HepG2 (cell line): ENCODE measurements around the gene CIAO3. TPM values are rescaled to one million over a fixed set of nuclear protein-coding genes. Genes with fewer than 3 reads are reported as not detected.

ENCODE experiments used
- ATAC-seq: fragments of 200-7000 bp; cut with Tn5 transposase; 3 replicates; pipeline ENCODE4 v1.9.1; 2020; ENCODE audit warnings: mild to moderate bottlenecking, moderate library complexity
- BruUV-seq: library from RNA; stranded (reverse); fragments of 400-500 nt; replicated peaks from 2 replicates; lab custom pipeline; 2021; lab: Mats Ljungman, UMichigan
- CTCF ChIA-PET: fragments of 300-600 bp; formaldehyde crosslinking; extraction: SDS; loops from one replicate; lab custom pipeline; 2021; ENCODE audit warnings: low total read pairs, inconsistent platforms, low intra/inter-chr PET ratio; lab: Yijun Ruan, JAX
- POLR2A ChIA-PET: fragments of 350-600 bp; sonication (Branson Sonifier 250); formaldehyde crosslinking; loops from one replicate; lab custom pipeline; 2020; ENCODE audit warnings: antibody characterized with exemption, inconsistent platforms; lab: Yijun Ruan, JAX
- DNase-seq: peaks from one replicate; pipeline ENCODE4 v3.0.0-alpha.2; 2015; ENCODE audit warnings: low spot score
- FAIRE-seq: peaks from 3 replicates; lab custom pipeline; 2011; peaks lifted over from hg19 to GRCh38; lab: Jason Lieb, UNC
- H2AFZ ChIP-seq: one replicate; pipeline ENCODE4 v1.6.1; 2011; ENCODE audit warnings: low read length, inconsistent platforms
- H3K27ac ChIP-seq: fragments of 300-600 bp; 3 replicates; pipeline ENCODE4 v1.8.0; 2011; ENCODE audit warnings: mixed run types, mild to moderate bottlenecking, mixed read lengths, low read length, inconsistent platforms; ENCODE audit not compliant: insufficient read depth; ENCODE audit errors: extremely low read length
- H3K27me3 ChIP-seq, 2 experiments: fragments of 200-600 bp in 1 of 2; 2 replicates in 1 of 2; 3 replicates in 1 of 2; pipeline versions ENCODE4 v1.6.0 to v1.8.0; 2011; ENCODE audit warnings: low read length in 2 of 2, mild to moderate bottlenecking in 2 of 2, moderate library complexity in 2 of 2, inconsistent platforms in 1 of 2; ENCODE audit not compliant: insufficient read depth in 2 of 2, control insufficient read depth in 1 of 2
- H3K36me3 ChIP-seq, 2 experiments: fragments of 200-600 bp in 1 of 2; replicated peaks in 1 of 2; 2 replicates in 1 of 2; 3 replicates in 1 of 2; pipeline versions ENCODE4 v1.5.1 to v1.8.0; 2011; ENCODE audit warnings: low read length in 2 of 2, inconsistent platforms in 1 of 2; ENCODE audit not compliant: insufficient read depth in 2 of 2, control insufficient read depth in 1 of 2
- H3K4me1 ChIP-seq: 2 replicates; pipeline ENCODE4 v1.5.1; 2012; ENCODE audit warnings: low read length, inconsistent platforms; ENCODE audit not compliant: insufficient read depth
- H3K4me2 ChIP-seq: 2 replicates; pipeline ENCODE4 v1.6.0; 2011; ENCODE audit warnings: low read depth, low read length, inconsistent platforms
- H3K4me3 ChIP-seq, 3 experiments: fragments of 200-600 bp in 1 of 3; sonication (generic), shearing (Covaris generic) in 1 of 3; replicated peaks in 1 of 3; 2 replicates each; pipeline ENCODE4 v1.5.1; 2011 to 2016; ENCODE audit warnings: low read length in 3 of 3, inconsistent platforms in 2 of 3, low read depth in 2 of 3, mild to moderate bottlenecking in 2 of 3, control low read depth in 1 of 3, mixed read lengths in 1 of 3; ENCODE audit not compliant: insufficient read depth in 1 of 3
- H3K79me2 ChIP-seq: one replicate; pipeline ENCODE4 v1.6.1; 2011; ENCODE audit warnings: low read length, inconsistent platforms; ENCODE audit not compliant: insufficient read depth
- H3K9ac ChIP-seq: 2 replicates; pipeline ENCODE4 v1.6.0; 2011; ENCODE audit warnings: mild to moderate bottlenecking, low read depth, low read length, inconsistent platforms; ENCODE audit not compliant: insufficient read depth
- H3K9me3 ChIP-seq: 2 replicates; pipeline ENCODE4 v1.5.1; 2012; ENCODE audit warnings: mild to moderate bottlenecking, low read length
- H4K20me1 ChIP-seq: 2 replicates; pipeline ENCODE4 v1.6.0; 2011; ENCODE audit warnings: inconsistent platforms, mild to moderate bottlenecking, low read length, moderate library complexity; ENCODE audit not compliant: insufficient read depth
- AGO1 ChIP-seq: fragments of 200-400 bp; formaldehyde crosslinking; IDR thresholded peaks from 2 replicates; pipeline ENCODE4 v1.6.1; 2017; ENCODE audit warnings: mild to moderate bottlenecking, low read depth, low read length, moderate library complexity; ENCODE audit not compliant: poor library complexity, severe bottlenecking
- HMG20B ChIP-seq: conservative IDR thresholded peaks from 2 replicates; pipeline ENCODE4 v1.6.1; 2016; ENCODE audit warnings: missing genetic modification reagents, missing compliant biosample characterization
- RFX3 ChIP-seq: IDR thresholded peaks from 2 replicates; pipeline ENCODE4 v1.6.1; 2016; ENCODE audit warnings: missing biosample characterization, missing genetic modification reagents
- U2AF1 ChIP-seq: fragments of 200-400 bp; formaldehyde crosslinking; optimal IDR thresholded peaks from 2 replicates; pipeline ENCODE3; 2017; ENCODE audit warnings: mild to moderate bottlenecking, low read depth, low read length
- ZFP41 ChIP-seq: sonication (generic); formaldehyde crosslinking; IDR thresholded peaks from 2 replicates; pipeline ENCODE4 v1.4.0; 2020; ENCODE audit warnings: mild to moderate bottlenecking, missing genetic modification reagents, borderline replicate concordance
- ZNF180 ChIP-seq: sonication (generic); formaldehyde crosslinking; IDR thresholded peaks from 2 replicates; pipeline ENCODE4 v1.4.0; 2020; ENCODE audit warnings: low read depth, missing genetic modification reagents, borderline replicate concordance
- ZNF468 ChIP-seq: sonication (generic); formaldehyde crosslinking; IDR thresholded peaks from 2 replicates; pipeline ENCODE4 v1.8.0; 2022; ENCODE audit warnings: mild to moderate bottlenecking, moderate library complexity, missing genetic modification reagents
- ZNF616 ChIP-seq: sonication (generic); formaldehyde crosslinking; IDR thresholded peaks from 2 replicates; pipeline ENCODE4 v1.5.0; 2020; ENCODE audit warnings: low read depth, mild to moderate bottlenecking, missing genetic modification reagents
- WGBS: methylation state at CpG from one replicate; pipeline ENCODE4 v1.1.6; 2017; ENCODE audit warnings: low lambda C conversion rate; 5-methylcytosine and 5-hydroxymethylcytosine counted together
- in situ Hi-C: cut with HindIII; loops from 2 replicates; pipeline ENCODE4 v1.10.0; 2017; ENCODE audit warnings: low pct_unique_long_range_greater_than_20kb; ENCODE audit not compliant: extremely low pct_ligation_motif_present
- intact Hi-C: fragments of 100-400 bp; cut with micrococcal nuclease; formaldehyde crosslinking; loops from one replicate; pipeline ENCODE4 v1.10.0; 2022; ENCODE audit not compliant: unreplicated experiment
- polyA plus RNA-seq, 8 experiments: library from polyadenylated mRNA; depleted of rRNA in 3 of 8; stranded (reverse) in 7 of 8; unstranded in 1 of 8; fragments of >200 nt; fragmentation: Illumina TruSeq in 4 of 8; extraction: Trizol in 4 of 8; gene quantifications; 2 replicates each; pipeline versions ENCODE4 v1.2.1 to v1.2.3, GENCODE V29; 2011 to 2016; ENCODE audit warnings: low read depth in 4 of 8, missing spikeins in 1 of 8, mixed read lengths in 1 of 8; ENCODE audit not compliant: insufficient read depth in 1 of 8
- total RNA-seq, 5 experiments: library from RNA; depleted of rRNA; stranded (reverse); fragments of >200 nt; fragmentation: Illumina TruSeq; extraction: Trizol; gene quantifications; 2 replicates each; pipeline ENCODE4 v1.2.3, GENCODE V29; 2016; ENCODE audit warnings: low read depth in 1 of 5
- TF ChIP-seq, protein P1 (sequence below): sonication (generic); formaldehyde crosslinking; IDR thresholded peaks from 2 replicates; pipeline ENCODE4 v1.5.1; 2020; ENCODE audit warnings: mild to moderate bottlenecking, missing genetic modification reagents, borderline replicate concordance
- TF ChIP-seq, protein P2 (sequence below): sonication (generic); formaldehyde crosslinking; IDR thresholded peaks from 2 replicates; pipeline ENCODE4 v1.4.0; 2020; ENCODE audit warnings: mild to moderate bottlenecking, missing genetic modification reagents
- TF ChIP-seq, protein P3 (sequence below): IDR thresholded peaks from 2 replicates; pipeline ENCODE4 v1.6.1; 2016; ENCODE audit warnings: low read depth
- TF ChIP-seq, protein P4 (sequence below): sonication (generic); formaldehyde crosslinking; conservative IDR thresholded peaks from 2 replicates; pipeline ENCODE4 v1.8.0; 2022; ENCODE audit warnings: missing genetic modification reagents
- TF ChIP-seq, protein P5 (sequence below): sonication (generic); formaldehyde crosslinking; IDR thresholded peaks from 2 replicates; pipeline ENCODE4 v1.4.0; 2020; ENCODE audit warnings: missing genetic modification reagents

Gene CIAO3
- total and polyA plus RNA-seq, 2 of the 13 experiments (the other 11 are each of a cell fraction or from before 2014, with no cell fraction given): 21.7 to 25.0 TPM

DNA sequence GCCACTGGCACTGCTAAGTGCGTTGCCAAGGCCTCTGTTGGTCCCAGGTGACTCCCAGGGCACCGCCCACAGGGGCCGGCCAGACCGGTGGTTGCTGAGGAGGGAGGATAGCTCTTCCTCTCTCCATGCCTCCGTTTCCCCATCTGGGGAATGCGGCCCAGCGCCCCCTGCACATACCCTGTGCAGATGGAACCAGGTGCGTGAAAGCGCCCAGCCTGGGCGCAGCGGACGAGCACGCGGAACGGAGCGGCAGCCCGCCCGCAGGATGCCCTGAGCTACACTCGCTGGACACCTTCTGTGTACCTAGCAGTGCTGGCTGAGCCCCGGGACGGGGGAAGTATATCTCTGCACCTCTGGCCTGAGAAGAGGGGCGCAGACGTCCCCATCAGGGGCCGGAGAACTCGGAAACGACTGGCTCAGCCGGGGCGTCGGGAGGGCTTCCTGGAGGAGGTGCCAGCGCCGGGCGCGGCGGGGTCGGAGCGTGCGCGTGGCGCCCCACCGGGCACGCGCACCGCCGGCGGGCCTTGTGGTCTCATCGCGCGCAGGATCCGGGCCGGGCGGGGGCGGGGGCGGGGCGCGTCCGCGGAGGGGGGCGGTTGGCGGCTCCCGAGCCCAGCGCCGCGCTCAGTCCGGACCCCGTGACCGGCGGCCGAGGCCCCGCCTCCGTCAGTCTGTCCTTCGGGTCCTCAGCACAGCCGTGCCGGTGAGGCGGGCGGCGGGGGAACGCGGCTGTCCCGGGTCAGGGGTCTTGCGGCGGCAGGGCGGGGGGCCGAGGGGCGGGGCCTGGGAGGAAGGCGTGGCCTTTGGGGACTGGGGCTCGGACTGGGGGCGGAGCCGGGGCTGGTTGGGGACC lies 14.1 kb downstream of the CIAO3 start, which contains the start of the genes CCDC78 and HAGHL (continued):
- TF ChIP-seq ZNF468 (CRISPR knock-in tag): no peak
- no peak for TF ChIP-seq U2AF1
- no peak for TF ChIP-seq ZNF616 (CRISPR knock-in tag)
- TF ChIP-seq, protein P1, sequence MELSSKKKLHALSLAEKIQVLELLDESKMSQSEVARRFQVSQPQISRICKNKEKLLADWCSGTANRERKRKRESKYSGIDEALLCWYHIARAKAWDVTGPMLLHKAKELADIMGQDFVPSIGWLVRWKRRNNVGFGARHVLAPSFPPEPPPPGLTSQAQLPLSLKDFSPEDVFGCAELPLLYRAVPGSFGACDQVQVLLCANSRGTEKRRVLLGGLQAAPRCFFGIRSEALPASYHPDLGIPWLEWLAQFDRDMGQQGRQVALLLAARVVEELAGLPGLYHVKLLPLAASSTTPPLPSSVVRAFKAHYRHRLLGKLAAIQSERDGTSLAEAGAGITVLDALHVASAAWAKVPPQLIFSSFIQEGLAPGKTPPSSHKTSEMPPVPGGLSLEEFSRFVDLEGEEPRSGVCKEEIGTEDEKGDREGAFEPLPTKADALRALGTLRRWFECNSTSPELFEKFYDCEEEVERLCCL (CRISPR knock-in tag): no peak
- no peak for TF ChIP-seq ZNF180

DNA sequence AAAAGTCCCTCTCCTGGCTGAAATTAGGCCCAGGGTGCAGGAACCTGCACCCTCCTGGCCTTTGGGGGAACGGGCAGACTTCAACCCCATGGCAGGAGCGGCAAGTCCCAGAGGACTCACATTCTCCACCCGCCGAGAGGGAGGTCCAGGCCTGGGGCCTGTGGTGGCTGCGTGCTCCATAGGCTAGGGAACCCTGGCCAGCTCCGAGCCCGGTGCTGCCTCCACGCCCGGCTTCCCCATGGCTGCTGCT lies 14.7 kb downstream of the CIAO3 start:
- H3K36me3 ChIP-seq: no peaks in the 10 kb centered on the region
- H3K4me2 ChIP-seq: peak overlapping the region; percentile 94
- ChIA-PET POLR2A (interaction anchor here (1.2 to 2.6 kb wide), 3 partner anchors 10 to 35 kb away, joined by 3 to 14 read pairs (median 7); partner anchors contain the start of genes CIAO3 and MSLN), CTCF (no interaction called here)
- no peak overlapping the region for H3K9ac ChIP-seq
- DNase-seq: no peak
- intact Hi-C loops (no loop called here), in situ Hi-C loops (no loop called here)
- BruUV-seq: no TSS peak
- no peak overlapping the region for H3K27ac ChIP-seq
- FAIRE-seq: no peak
- no peaks in the 10 kb centered on the region for H4K20me1 ChIP-seq
- H3K79me2 ChIP-seq: no peaks in the 10 kb centered on the region
- peaks cover 0 to 3% of the 10 kb centered on the region in 2 experiments; a peak in 1 of 5 replicates for H3K27me3 ChIP-seq
- H3K4me1 ChIP-seq: peaks cover 19% of the 10 kb centered on the region
- ATAC-seq: peak; percentile 6
- H3K9me3 ChIP-seq: no peaks in the 10 kb centered on the region
- no peak overlapping the region for H2AFZ ChIP-seq
- WGBS: 5% methylated on average over 4 of the region's 9 CpGs
- H3K4me3 ChIP-seq: peak overlapping the region in 1 of 3 experiments; percentile 82; a peak in 1 of 6 replicates
- TF ChIP-seq, protein P1 (CRISPR knock-in tag): no peak
- TF ChIP-seq ZFP41 (CRISPR knock-in tag) (no peak), HMG20B (CRISPR knock-in tag) (no peak), AGO1 (peak; percentile 62), RFX3 (CRISPR knock-in tag) (no peak)
- TF ChIP-seq, protein P2, sequence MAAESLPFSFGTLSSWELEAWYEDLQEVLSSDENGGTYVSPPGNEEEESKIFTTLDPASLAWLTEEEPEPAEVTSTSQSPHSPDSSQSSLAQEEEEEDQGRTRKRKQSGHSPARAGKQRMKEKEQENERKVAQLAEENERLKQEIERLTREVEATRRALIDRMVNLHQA (CRISPR knock-in tag): no peak
- TF ChIP-seq, protein P3, sequence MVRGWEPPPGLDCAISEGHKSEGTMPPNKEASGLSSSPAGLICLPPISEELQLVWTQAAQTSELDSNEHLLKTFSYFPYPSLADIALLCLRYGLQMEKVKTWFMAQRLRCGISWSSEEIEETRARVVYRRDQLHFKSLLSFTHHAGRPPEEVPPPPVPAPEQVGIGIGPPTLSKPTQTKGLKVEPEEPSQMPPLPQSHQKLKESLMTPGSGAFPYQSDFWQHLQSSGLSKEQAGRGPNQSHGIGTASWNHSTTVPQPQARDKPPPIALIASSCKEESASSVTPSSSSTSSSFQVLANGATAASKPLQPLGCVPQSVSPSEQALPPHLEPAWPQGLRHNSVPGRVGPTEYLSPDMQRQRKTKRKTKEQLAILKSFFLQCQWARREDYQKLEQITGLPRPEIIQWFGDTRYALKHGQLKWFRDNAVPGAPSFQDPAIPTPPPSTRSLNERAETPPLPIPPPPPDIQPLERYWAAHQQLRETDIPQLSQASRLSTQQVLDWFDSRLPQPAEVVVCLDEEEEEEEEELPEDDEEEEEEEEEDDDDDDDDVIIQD (CRISPR knock-in tag): no peak
- TF ChIP-seq, protein P4, sequence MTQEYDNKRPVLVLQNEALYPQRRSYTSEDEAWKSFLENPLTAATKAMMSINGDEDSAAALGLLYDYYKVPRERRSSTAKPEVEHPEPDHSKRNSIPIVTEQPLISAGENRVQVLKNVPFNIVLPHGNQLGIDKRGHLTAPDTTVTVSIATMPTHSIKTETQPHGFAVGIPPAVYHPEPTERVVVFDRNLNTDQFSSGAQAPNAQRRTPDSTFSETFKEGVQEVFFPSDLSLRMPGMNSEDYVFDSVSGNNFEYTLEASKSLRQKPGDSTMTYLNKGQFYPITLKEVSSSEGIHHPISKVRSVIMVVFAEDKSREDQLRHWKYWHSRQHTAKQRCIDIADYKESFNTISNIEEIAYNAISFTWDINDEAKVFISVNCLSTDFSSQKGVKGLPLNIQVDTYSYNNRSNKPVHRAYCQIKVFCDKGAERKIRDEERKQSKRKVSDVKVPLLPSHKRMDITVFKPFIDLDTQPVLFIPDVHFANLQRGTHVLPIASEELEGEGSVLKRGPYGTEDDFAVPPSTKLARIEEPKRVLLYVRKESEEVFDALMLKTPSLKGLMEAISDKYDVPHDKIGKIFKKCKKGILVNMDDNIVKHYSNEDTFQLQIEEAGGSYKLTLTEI: no peak
- TF ChIP-seq, protein P5, sequence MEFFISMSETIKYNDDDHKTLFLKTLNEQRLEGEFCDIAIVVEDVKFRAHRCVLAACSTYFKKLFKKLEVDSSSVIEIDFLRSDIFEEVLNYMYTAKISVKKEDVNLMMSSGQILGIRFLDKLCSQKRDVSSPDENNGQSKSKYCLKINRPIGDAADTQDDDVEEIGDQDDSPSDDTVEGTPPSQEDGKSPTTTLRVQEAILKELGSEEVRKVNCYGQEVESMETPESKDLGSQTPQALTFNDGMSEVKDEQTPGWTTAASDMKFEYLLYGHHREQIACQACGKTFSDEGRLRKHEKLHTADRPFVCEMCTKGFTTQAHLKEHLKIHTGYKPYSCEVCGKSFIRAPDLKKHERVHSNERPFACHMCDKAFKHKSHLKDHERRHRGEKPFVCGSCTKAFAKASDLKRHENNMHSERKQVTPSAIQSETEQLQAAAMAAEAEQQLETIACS (CRISPR knock-in tag): no peak
